GM21619 (cell line): ENCODE measurements around the gene IVL.

Source experiments
- ATAC-seq: cut with Tn5 transposase; IDR thresholded peaks from one replicate; pipeline ENCODE4 v1.9.1; 2021; ENCODE audit not compliant: unreplicated experiment

IVL gene, protein sequence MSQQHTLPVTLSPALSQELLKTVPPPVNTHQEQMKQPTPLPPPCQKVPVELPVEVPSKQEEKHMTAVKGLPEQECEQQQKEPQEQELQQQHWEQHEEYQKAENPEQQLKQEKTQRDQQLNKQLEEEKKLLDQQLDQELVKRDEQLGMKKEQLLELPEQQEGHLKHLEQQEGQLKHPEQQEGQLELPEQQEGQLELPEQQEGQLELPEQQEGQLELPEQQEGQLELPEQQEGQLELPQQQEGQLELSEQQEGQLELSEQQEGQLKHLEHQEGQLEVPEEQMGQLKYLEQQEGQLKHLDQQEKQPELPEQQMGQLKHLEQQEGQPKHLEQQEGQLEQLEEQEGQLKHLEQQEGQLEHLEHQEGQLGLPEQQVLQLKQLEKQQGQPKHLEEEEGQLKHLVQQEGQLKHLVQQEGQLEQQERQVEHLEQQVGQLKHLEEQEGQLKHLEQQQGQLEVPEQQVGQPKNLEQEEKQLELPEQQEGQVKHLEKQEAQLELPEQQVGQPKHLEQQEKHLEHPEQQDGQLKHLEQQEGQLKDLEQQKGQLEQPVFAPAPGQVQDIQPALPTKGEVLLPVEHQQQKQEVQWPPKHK

DNA sequence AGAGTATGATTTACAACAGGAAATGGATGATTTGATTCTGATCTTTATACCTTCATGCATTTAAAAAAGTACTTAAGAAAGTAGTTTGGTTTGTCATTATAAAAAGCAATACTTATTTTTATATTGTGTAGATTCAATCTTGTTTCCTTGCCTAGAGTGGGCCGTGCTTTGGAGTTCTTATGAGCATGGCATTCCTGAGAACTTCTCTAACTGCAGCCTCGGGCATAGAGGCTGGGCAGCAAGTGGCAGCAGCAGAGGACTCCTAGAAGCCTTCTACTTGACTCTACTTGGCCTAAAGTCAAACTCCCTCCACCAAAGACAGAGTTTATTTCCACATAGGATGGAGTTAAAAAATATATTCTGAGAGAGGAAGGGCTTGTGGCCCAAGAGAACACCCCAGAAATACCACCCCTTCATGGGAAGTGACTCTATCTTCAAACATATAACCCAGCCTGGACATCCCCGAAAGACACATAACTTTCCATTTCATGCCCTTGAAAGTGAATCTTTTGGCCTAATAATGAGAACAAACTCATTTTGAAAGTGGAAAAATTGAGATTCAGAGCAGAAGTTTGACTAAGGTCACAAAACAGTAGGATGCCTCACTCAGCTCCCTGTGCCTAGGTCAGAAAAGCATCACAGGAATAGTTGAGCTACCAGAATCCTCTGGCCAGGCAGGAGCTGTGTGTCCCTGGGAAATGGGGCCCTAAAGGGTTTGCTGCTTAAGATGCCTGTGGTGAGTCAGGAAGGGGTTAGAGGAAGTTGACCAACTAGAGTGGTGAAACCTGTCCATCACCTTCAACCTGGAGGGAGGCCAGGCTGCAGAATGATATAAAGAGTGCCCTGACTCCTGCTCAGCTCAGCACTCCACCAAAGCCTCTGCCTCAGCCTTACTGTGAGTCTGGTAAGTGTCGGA is at the start of gene IVL:
Gene IVL (plus strand): TSS at position 861 of the 916 bp plus-strand sequence. CDS start 1,252 bp downstream, outside the sequence.
- ATAC-seq: no peak

DNA sequence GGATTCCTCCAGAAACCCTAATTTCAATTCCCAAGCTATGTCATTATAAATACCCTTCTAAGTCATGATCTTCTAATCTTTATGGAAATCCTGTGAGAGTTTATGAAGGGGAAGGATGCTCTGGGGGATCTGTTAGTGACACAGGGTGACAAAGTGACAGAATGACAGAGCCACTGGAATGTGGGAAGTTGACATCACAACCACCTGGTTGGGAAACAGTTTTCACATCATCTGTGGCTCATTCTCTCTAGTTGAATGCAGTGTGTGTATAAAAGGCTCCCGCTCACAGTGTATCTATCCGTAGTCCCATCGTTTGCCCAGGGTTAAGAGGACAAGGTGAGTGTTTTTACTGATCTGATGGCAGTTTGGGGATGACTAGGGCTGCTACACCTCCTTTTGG is 48.6 kb upstream of the IVL start, which contains the start of gene LCE7A:
Gene LCE7A (plus strand): TSS at position 301 of the 400 bp plus-strand sequence. CDS start 702 bp downstream, outside the sequence.
- no peak for ATAC-seq

DNA sequence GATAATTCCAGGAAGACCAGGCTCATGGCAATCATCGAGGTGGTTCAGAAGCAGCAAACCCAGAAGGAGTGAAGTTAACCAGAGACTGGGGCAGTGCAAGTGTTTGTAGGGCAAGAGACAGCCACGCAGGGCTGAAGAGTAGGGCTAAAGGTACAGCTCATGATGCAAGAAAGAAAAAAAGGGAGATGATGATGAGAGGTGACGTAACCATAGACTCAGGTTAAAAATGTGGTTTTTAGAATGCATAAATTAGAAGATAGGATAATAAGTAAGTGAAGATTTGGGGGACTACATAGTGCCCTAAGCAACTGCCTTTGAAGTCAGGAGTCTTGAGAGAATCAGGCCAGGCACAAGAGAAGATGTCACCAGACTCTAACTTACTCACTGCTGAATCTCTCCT is 48.2 kb upstream of the IVL start:
- no peak for ATAC-seq

DNA sequence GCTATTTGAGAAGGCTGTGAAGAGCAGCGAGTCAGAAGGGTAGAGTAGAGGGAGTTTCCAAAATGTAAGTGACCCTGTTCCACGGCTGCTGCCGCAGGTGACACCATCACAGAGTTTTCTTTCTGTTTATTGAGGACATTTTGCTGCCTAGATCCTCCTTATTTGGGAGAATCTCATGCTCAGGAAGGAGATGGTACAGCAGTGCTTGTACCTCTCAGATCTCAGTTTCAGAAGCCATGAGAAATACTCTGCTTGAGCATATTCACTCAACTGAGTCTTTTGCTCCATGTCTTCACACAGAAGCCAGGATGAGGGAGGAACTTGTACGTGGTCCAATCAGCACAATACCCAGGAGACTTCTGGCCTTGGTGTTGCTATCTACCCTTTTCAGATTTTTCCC is 47.0 kb upstream of the IVL start:
- ATAC-seq: no peak

DNA sequence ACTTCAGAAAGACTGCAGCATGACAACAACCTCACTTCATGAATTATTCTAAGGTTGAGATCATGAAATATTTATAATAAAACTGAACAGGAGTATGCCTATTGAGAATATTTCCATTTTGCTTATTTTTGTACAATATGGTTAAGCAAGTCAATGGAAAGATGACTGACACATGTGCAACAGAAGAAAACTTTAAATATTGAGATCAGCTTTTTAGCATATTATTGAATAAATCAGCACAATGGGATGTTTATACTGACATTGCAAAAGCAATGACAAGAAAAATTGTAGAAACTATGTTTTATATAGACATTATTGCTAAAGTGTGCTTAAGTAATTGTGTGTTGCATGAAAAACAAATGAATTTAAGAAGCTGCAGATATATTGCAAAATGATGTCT is 43.9 kb upstream of the IVL start:
- ATAC-seq: no peak

DNA sequence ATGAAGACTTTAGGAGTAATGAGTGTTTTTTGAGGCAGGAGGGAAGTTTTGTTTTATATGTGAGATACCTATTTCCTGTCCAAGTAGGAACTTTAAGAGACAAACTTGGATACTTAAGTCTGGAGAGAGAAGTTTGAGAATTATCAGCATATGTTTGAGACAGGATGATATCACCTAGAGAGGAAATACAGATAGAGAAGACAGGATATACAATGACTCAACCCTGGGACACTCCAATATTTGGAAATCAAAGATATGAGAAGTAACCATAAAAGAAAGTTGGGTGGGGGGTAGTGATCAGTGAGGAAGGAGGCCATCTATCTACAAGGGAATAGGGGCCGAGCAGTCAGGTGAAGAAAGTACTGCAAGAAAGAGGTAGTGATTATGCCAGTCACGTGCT is 42.0 kb upstream of the IVL start:
- no peak for ATAC-seq

DNA sequence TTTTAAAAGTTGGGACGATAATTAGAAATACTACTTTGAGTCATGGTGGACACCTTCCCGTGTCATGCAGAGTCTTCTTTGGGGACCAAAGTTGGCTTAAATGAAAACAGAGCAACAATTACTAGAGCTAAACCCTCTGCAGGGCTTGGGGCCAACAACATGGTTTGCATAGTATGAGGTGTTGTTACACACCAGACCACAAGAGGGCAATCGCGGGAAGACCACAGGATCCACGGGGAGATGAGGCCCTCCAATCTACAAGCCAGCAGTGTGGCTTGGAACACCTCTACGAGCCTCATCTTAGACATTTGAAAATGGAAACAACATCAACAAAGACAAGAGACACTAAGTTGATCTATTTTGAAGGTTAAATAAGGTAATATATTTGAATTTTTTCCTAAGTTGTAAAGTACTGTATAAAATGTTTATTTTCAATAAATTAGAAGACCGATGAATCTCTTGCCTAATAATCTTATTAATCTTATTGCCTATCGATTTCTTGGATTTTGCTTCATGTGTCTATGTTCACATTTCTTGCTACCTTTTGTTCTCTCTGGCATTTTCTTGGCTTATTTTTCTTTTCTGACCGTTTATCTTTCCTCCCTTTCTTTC is 38.4 kb upstream of the IVL start:
- peak; percentile 66 for ATAC-seq

DNA sequence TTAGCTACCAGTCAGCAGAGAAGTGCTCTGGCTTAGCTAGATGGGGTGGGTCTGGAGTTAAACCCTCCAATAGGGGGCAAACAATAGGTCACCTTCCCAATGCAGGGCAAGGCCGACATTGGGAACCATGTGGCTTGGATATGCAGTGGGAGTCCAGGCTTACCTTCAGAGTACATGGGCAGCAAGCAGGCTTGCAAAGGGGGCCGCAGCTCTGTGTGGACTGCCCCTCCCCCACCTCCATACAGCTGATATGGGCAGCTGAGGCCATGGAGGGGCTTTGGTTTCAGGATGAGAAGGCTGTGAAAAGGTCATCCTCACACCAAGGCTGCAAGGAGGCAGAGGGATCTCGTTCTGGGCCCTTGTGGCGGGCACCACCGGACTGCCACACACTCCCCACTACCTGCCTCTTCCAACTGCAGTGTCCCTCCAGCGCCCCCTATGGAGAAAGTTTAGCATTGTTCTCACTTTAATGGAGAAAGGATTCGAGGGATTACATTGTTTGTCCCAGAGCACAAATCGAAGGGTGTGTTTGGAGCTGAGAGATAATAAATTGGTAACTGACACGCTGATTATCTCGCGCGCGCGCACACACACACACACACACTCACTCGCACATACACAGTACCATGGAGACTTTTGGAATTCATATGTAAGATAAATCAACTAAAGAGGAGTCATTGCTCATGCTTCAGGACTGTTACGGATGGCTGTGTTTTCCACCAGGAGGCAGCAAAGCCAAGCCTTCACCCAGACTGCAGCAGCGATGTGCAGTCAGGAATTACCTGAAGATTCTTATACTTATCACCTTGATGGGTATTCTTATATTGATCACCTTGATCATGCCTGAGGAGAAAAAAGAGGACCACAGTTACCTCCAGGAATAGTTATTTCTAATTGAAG is 37.3 kb upstream of the IVL start:
- no peak for ATAC-seq

DNA sequence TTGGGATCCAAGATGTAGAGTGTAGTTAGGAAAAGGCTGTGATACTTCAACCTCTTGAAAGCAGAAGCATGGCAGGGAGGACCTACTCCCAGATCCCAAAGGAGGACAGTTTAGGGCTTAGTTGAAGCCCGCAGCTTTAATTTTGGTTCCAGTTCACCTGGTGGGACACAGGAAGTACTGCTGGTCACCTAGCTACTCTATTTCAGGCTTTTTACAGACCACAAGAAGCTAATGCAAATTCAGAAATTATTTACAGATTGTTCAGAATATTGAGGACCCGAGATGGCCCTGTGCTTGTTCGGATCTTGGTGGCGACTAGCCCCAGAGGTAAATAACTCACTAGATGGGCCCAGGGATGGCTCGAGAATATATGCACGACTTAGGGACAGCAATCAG is 36.6 kb upstream of the IVL start:
- ATAC-seq: no peak

DNA sequence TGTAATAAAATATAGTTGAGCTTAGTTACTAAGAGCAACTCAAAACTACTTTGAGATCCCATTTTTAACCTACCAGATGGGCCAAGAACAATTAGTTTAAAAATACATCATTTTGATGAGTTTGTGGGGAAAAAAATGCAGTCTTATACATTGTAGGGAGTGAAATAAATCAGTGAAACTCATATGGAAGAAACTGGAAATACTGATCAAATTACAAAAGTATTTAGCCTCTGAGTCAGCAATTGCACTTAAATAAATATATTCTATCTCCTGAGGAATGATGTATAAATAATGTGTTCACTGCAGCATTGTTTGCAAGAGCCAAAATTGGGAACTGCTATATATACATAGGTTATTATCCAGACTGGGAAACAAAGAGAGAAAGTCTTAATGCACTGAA is 34.9 kb upstream of the IVL start:
- no peak for ATAC-seq

DNA sequence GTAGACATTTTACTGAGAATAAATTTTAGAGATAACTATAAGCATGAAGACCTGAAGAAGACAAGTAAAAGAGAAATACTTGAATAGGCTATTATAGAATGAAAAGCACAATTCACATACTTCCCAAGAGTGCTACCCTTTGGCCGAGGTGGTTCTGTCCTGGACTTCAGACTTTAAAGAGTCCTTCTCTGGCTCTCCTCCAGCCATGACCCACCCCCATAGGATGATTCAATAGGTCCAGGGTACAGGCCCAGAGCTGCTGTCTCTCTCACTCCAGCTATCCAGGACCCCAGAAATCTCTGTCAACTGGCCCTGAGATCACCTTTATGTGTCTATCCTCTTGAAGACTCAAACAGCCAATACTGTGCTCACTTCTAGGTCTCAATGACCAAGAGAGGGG is 31.5 kb upstream of the IVL start:
- ATAC-seq: no peak

DNA sequence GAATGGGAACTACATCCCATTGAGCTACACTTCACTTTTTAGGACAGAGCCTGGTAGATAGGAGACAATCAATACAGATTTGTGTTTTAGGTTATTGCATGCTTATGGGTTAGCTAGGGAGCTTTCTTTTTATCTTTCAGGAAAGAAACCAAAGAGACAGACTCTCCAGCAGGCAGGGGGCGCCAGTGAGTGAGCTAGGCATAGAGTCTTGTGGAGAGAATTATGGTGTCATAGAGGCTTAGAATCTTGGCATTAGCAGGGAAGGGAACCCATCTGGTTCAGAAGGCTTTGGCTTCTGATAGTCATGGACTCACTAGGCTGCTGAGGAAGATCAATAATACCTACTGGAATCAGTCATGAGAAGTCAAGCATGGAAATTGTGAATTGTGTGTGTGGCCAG is 30.3 kb upstream of the IVL start, which contains the start of gene SMCP:
Gene SMCP (plus strand): TSS at position 281 of the 400 bp plus-strand sequence. CDS start 6,101 bp downstream, outside the sequence.
- no peak for ATAC-seq

DNA sequence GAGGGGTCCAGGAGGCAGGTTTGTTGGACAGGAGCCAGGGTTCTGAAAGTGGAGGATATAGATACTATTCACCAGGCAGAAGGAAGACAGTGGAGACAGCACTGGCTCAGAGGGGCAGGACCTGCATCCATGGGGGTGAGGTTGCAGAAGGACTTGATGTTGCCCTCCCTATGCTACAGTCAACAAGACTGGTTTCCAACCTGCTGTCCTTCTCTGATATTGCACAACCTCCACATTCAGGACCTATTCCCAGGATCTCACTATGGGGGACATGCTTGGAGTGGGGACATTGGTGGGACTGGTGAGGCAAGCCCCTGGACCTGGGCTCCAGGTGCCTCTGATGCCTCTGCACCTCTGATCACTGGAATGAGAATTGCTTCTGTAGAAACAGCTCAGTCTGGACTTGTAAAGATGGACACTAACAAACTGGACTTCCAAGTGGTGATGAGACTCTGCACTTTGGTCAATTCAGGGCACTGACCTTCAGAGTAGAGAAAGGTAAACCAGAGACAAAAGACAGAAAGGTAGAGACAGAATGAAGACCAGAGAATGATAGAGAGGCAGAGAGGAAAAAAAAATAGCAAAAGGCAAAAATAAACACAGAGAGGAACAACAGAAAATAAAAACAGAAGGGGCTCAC is 28.7 kb upstream of the IVL start:
- ATAC-seq: no peak

DNA sequence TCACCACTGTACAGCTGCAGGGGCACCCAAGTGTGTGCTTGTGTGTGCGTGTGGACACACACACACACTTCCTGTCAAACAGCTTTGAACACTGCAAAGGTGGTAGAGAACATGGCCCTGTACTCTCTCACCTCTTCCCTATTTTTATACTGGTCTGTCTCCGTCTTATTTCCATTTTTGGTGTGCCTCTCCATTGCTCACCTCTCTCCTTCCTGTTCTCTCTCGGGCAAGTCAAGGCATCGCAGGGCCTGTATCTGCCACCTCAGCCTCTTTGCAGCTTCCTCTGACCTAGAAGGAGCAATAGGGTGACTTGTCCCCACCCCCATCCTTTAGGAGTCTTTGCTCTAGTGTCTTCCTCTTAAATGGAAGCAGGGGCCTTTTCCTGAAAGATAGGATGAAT is 28.0 kb upstream of the IVL start:
- no peak for ATAC-seq

DNA sequence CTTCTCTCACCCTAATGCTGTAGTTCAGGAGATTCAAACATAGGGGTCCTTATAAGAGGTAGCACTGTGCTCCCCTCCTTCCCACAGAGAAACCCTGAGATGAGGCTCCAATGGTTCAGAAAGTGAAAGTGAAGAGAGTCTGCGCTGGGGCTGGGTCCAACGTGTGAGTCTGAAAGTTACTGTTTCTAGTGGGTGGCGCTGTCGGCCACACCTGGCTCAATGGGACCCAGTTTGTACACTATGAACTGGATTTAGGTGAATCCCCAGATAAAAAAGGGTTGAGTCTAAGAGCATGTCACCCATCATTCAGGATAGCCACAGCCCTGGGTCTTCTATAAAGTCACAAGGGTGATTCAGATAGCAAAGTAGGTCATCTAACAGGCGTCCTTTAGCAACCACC is 27.4 kb upstream of the IVL start:
- peak; percentile 54 for ATAC-seq

DNA sequence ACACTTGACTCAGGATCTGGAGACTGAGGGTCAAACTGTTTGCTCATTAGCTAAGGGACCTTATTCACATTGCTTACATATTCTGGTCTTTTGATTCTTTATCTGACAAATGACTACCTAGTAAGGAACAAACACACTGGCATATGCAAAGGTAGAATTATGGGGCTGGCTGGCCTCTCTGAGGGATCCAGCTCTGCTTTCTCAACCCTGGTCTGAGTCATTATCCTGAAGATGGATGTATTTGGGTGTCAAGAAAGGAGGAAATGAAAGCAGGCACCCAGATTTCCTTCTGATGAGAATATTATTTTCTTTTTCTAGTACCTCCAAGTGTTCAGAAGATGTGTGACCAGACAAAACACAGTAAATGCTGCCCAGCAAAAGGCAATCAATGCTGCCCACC is 24.3 kb upstream of the IVL start:
- no peak for ATAC-seq

DNA sequence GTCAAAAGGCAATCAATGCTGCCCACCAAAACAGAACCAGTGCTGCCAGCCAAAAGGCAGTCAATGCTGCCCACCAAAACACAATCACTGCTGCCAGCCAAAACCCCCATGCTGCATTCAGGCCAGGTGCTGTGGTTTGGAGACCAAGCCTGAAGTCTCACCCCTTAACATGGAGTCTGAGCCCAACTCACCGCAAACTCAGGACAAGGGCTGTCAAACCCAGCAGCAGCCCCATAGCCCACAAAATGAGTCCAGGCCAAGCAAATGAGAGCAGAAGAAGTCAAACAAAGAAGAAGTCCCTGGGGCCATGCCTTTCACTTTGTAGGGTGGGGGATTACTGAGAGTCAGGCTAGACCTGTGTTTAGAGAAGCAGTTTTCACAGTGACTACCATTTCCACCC is 23.8 kb upstream of the IVL start:
- no peak for ATAC-seq

DNA sequence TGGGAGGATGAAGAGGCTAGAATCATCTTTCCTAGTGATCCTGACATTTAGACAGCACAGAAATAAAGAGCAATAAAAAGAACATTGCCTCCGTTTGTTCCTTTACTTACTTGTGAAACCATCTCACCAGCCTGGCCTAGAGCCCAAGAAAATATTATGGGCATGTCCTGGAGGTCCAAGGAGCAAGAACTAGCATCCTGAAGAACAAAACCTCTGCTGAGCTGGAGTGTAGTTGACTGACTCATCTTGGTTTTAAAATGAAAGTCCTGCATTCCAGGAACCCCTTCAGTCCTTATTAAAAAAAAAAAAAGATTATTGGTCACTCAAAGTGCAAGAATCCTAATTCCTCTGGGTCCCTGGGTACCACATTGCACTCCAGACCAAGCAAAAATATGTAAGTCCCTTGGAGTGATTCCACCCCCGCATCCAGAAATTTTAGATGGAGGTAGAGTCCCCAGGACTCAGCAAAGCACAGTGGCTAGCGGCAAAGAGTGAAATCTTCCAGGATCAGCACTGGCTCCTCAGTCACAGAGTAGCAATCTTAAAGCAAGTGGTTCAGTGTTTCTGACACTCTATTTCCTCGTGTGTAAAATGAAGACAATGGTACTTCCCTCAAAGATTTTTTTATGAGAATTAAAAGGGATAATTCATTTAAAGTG is 23.3 kb upstream of the IVL start:
- ATAC-seq: no peak

DNA sequence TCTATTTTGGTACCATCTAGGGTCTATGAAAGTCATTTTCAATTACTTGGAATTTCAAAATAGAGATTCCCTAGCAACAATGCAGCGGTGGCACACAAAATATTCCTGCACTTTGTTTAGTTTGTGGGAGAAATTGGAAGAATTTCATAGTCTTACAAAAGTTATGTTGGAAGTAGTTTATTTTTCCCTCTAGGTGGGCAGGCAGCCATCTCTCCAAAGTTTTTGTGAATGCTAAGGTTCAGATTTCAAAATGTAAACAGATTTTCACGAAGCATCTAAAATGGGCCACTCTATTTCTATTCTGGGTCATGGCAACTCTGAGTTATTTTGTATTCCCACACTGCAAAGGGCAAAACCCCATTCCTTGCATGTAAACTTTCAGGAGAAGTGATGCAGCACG is 22.3 kb upstream of the IVL start:
- ATAC-seq: no peak
